DMS 273 (cell line): ENCODE data around the gene RGP1.

Experiments used
- DNase-seq: peaks from one replicate; lab custom pipeline; 2025; ENCODE audit not compliant: unreplicated experiment; lab: John Stamatoyannopoulos, UW

RGP1 gene

DNA sequence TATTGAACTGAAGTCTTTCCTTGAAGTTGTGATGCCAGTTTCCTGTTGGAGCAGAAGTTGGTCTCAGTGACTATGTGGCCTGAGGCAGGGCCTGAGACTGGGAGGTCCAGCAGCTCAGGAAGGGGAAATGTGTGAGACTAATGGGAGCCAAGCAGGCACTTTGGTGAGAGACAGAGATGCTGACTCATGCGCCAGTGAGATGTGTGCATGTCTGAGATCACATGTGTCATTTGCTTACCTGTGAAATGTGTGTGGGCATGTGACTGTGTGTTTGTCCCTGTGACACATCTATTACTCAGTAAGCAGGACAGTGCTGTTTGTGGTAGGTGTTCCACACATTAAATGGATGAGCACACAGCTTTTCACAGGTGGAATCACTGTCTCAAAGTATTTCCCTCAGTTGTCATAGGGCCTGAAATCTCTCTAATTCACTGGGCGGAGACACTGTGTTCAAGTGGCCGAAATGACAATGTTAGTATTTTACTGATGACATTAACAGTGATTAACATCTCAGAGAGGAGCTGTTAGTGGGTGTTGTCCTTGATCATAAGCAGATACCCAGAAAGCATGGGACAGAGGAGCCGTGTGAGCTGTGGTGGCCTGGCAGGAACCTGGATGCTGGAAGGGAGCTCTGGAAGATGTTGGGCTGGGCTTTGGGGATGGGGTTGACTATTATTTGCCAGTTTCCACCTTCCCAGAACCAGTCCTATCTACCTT, 49.7 kb downstream of the RGP1 start:
- no peak for DNase-seq

DNA sequence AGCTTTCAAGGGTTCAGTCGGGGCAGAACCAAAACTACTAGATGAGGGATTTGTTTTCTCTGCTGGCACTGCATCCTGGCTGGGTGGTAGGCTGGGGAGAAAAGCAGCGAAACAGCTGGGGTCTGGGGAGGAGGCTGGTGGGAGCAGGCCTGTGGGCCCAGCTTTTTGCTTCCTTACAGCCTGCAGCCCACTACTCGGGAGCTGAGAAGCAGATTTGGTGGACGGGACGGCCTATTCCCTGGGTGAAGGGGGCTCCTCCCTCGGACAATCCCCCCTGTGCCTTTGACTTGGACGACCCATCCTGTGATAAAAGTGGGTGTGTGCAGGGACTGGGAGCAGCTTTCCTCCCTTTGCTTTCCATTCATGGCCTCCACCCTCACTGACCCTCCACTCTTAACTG, 51.4 kb downstream of the RGP1 start:
- DNase-seq, result no peak

DNA sequence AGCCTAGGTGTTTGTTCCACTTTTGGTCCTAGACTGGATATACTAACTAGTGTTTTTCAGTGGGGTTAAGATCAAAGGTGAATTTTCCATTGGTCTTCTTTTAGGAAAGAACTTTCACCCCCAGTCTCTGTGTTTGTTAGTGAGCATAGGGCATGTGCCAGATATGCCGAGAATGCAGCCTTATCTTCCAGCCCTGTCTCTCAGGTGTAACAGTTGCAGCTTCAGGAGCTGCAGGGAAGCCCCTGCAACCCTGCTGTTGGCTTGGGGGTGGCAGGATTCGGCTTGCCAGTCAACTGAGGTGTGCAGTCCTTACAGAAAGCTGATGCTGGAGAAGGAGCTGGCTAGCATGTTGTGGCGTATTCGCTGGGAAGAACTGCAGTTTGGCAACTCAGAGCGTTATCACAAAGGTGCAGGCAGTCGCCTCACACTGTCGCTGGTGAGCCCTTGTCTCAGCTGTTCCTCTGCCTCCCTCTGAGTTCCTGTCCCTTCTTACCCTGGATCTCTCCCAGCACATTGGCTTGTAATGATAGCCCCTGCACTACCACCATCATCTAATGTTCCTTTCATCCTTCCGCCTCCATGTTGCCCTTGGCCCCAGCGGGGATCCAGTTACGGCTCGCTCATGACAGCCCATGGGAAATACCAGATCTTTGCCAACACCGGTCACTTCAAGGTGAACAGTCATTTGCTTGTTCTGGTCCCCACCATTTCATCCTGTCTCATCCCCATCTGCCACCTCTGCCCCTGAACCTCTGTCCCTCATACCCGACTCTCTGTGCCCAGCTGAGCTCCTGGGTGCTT, 52.4 kb downstream of the RGP1 start:
- no peak for DNase-seq

DNA sequence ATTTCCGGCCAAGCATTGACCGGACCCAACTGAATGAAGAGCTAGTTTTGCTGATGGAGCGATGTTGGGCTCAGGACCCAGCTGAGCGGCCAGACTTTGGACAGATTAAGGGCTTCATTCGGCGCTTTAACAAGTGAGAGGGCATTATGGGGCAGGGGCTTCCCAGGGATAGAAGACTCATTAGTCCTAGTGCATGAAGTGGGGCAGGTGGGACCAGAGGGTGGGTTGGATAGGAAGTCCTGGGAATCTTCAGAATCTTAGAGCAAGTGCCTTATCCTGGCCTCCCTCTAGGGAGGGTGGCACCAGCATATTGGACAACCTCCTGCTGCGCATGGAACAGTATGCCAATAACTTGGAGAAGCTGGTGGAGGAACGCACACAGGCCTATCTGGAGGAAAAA, 57.0 kb downstream of the RGP1 start:
- no peak for DNase-seq
